WTC11 (cell line): ENCODE results near the gene LSM12. TPM values are rescaled to one million over a fixed set of nuclear protein-coding genes. Genes with fewer than 3 reads are reported as not detected.

Experiments
- ATAC-seq: fragments of 200-7000 bp; cut with Tn5 transposase; 2 replicates; pipeline ENCODE4 v1.10.0; 2021; ENCODE audit warnings: mild to moderate bottlenecking, moderate library complexity
- CTCF ChIA-PET: fragments of 300-600 bp; sonication (Branson Sonifier 250); formaldehyde crosslinking; loops from one replicate; lab custom pipeline; 2021; ENCODE audit warnings: antibody characterized with exemption; lab: Charles Lee
- POLR2A ChIA-PET: fragments of 350-600 bp; sonication (Branson Sonifier 250); formaldehyde crosslinking; loops from one replicate; lab custom pipeline; 2021; ENCODE audit warnings: antibody characterized with exemption; lab: Charles Lee
- DNase-seq: peaks from one replicate; pipeline ENCODE4 v3.0.0; 2021; ENCODE audit warnings: low spot score
- H3K27ac Mint-ChIP-seq: 2 replicates; pipeline ENCODE4 v1.8.0; 2021; ENCODE audit warnings: mixed read lengths
- H3K27me3 Mint-ChIP-seq: 2 replicates; pipeline ENCODE4 v1.8.0; 2021; ENCODE audit warnings: low read depth, mild to moderate bottlenecking, moderate library complexity, mixed read lengths
- H3K36me3 Mint-ChIP-seq: 2 replicates; pipeline ENCODE4 v1.8.0; 2021; ENCODE audit warnings: mixed read lengths
- H3K4me1 Mint-ChIP-seq: 2 replicates; pipeline ENCODE4 v1.8.0; 2022; ENCODE audit warnings: mixed read lengths
- H3K4me3 Mint-ChIP-seq: 2 replicates; pipeline ENCODE4 v1.8.0; 2021; ENCODE audit warnings: mild to moderate bottlenecking, moderate library complexity, mixed read lengths
- H3K9me3 Mint-ChIP-seq: 2 replicates; pipeline ENCODE4 v1.8.0; 2021; ENCODE audit warnings: mixed read lengths
- CREM ChIP-seq: sonication (generic); formaldehyde crosslinking; IDR thresholded peaks from 2 replicates; pipeline ENCODE4 v1.8.1; 2022; ENCODE audit warnings: mild to moderate bottlenecking, missing genetic modification reagents, moderate library complexity
- ERG ChIP-seq: fragments of 250-450 bp; sonication (Bioruptor Pico); IDR thresholded peaks from 2 replicates; pipeline ENCODE4 v1.8.0; 2021; ENCODE audit warnings: mild to moderate bottlenecking
- FOXP1 ChIP-seq: sonication (generic); formaldehyde crosslinking; IDR thresholded peaks from 2 replicates; pipeline ENCODE4 v1.8.0; 2022; ENCODE audit warnings: missing genetic modification reagents, mild to moderate bottlenecking, moderate library complexity, borderline replicate concordance
- HMGXB4 ChIP-seq: sonication (generic); formaldehyde crosslinking; IDR thresholded peaks from 2 replicates; pipeline ENCODE4 v1.8.1; 2023; ENCODE audit warnings: mild to moderate bottlenecking, moderate library complexity, missing genetic modification reagents
- KAT7 ChIP-seq: sonication (generic); formaldehyde crosslinking; IDR thresholded peaks from 2 replicates; pipeline ENCODE4 v1.8.1; 2023; ENCODE audit warnings: missing genetic modification reagents, mild to moderate bottlenecking, borderline replicate concordance
- MYBL2 ChIP-seq: sonication (generic); formaldehyde crosslinking; IDR thresholded peaks from 2 replicates; pipeline ENCODE4 v1.8.1; 2023; ENCODE audit warnings: mild to moderate bottlenecking, moderate library complexity, missing genetic modification reagents
- NR1H2 ChIP-seq: sonication (generic); formaldehyde crosslinking; IDR thresholded peaks from 2 replicates; pipeline ENCODE4 v1.9.0; 2021; ENCODE audit warnings: mild to moderate bottlenecking, moderate library complexity, missing genetic modification reagents
- SP1 ChIP-seq: sonication (generic); formaldehyde crosslinking; conservative IDR thresholded peaks from 2 replicates; pipeline ENCODE4 v1.8.1; 2022; ENCODE audit warnings: missing genetic modification reagents
- TP53 ChIP-seq: sonication (generic); formaldehyde crosslinking; IDR thresholded peaks from 2 replicates; pipeline ENCODE4 v1.8.1; 2023; ENCODE audit warnings: mild to moderate bottlenecking, missing genetic modification reagents
- ZMAT4 ChIP-seq: fragments of 250-450 bp; sonication (Bioruptor Pico); IDR thresholded peaks from 2 replicates; pipeline ENCODE4 v1.9.0; 2021; ENCODE audit warnings: mild to moderate bottlenecking
- ZNF219 ChIP-seq: sonication (generic); formaldehyde crosslinking; IDR thresholded peaks from 2 replicates; pipeline ENCODE4 v1.8.0; 2023; ENCODE audit warnings: missing genetic modification reagents, mild to moderate bottlenecking, borderline replicate concordance
- ZNF263 ChIP-seq: sonication (generic); formaldehyde crosslinking; IDR thresholded peaks from 2 replicates; pipeline ENCODE4 v1.8.1; 2022; ENCODE audit warnings: low read depth, mild to moderate bottlenecking, moderate library complexity, missing genetic modification reagents
- ZNF281 ChIP-seq: sonication (generic); formaldehyde crosslinking; IDR thresholded peaks from 2 replicates; pipeline ENCODE4 v1.8.0; 2023; ENCODE audit warnings: mild to moderate bottlenecking, missing genetic modification reagents
- ZNF423 ChIP-seq: fragments of 250-450 bp; sonication (Bioruptor Pico); IDR thresholded peaks from 2 replicates; pipeline ENCODE4 v2.1.2; 2022; ENCODE audit warnings: mild to moderate bottlenecking, moderate library complexity
- total RNA-seq: library from RNA; stranded (reverse); gene quantifications from 3 replicates; pipeline ENCODE4 v1.2.3, GENCODE V29; 2021
- TF ChIP-seq, protein P1 (sequence below): sonication (generic); formaldehyde crosslinking; conservative IDR thresholded peaks from 2 replicates; pipeline ENCODE4 v1.8.1; 2023; ENCODE audit warnings: mild to moderate bottlenecking, low read depth, missing genetic modification reagents, moderate library complexity
- TF ChIP-seq, protein P2 (sequence below): sonication (generic); formaldehyde crosslinking; IDR thresholded peaks from 2 replicates; pipeline ENCODE4 v1.8.1; 2022; ENCODE audit warnings: mild to moderate bottlenecking, moderate library complexity, missing genetic modification reagents
- TF ChIP-seq, protein P3 (sequence below): sonication (generic); formaldehyde crosslinking; IDR thresholded peaks from 2 replicates; pipeline ENCODE4 v1.8.0; 2022; ENCODE audit warnings: missing genetic modification reagents
- TF ChIP-seq, protein P4 (sequence below): sonication (generic); formaldehyde crosslinking; conservative IDR thresholded peaks from 2 replicates; pipeline ENCODE4 v1.8.1; 2022; ENCODE audit warnings: mild to moderate bottlenecking, missing genetic modification reagents

The LSM12 gene
- total RNA-seq, 1 experiment from 2014 or later = 102 TPM

- DNase-seq (no peak), ATAC-seq (no peak)
- TF ChIP-seq NR1H2 = no peak
- no peak for TF ChIP-seq SP1 (CRISPR knock-in tag)
- TF ChIP-seq, protein P1, sequence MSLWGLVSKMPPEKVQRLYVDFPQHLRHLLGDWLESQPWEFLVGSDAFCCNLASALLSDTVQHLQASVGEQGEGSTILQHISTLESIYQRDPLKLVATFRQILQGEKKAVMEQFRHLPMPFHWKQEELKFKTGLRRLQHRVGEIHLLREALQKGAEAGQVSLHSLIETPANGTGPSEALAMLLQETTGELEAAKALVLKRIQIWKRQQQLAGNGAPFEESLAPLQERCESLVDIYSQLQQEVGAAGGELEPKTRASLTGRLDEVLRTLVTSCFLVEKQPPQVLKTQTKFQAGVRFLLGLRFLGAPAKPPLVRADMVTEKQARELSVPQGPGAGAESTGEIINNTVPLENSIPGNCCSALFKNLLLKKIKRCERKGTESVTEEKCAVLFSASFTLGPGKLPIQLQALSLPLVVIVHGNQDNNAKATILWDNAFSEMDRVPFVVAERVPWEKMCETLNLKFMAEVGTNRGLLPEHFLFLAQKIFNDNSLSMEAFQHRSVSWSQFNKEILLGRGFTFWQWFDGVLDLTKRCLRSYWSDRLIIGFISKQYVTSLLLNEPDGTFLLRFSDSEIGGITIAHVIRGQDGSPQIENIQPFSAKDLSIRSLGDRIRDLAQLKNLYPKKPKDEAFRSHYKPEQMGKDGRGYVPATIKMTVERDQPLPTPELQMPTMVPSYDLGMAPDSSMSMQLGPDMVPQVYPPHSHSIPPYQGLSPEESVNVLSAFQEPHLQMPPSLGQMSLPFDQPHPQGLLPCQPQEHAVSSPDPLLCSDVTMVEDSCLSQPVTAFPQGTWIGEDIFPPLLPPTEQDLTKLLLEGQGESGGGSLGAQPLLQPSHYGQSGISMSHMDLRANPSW (CRISPR knock-in tag) = no peak
- TF ChIP-seq MYBL2 = no peak
- no peak for TF ChIP-seq FOXP1 (CRISPR knock-in tag)
- no peaks in the 10 kb centered on the region for H3K27me3 Mint-ChIP-seq
- H3K4me3 Mint-ChIP-seq = no peak overlapping the region
- H3K9me3 Mint-ChIP-seq = no peaks in the 10 kb centered on the region
- peak overlapping the region; percentile 84 for H3K27ac Mint-ChIP-seq
- peaks cover 22% of the 10 kb centered on the region for H3K36me3 Mint-ChIP-seq
- ChIA-PET POLR2A (interaction anchor here (0.6 to 2.4 kb wide), 2 partner anchors 8 to 82 kb away, joined by 3 to 13 read pairs; no protein-coding TSS in a partner anchor), CTCF (interaction anchor here (0.5 to 4.5 kb wide), 7 partner anchors 10 to 181 kb away, joined by 3 to 41 read pairs (median 5); partner anchors contain the start of gene HROB)
- H3K4me1 Mint-ChIP-seq = peaks cover 24% of the 10 kb centered on the region
Measured at GRCh38 chr17:44088254-44088653, 21.8 kb upstream of the LSM12 start.

- Mint-ChIP-seq H3K4me3 (peak overlapping the region; percentile 55), H3K27ac (peak overlapping the region; percentile 87)
- no peak for ATAC-seq
- TF ChIP-seq ZNF281 = no peak
- no peak for TF ChIP-seq ZMAT4
- TF ChIP-seq FOXP1 (CRISPR knock-in tag) = peak; percentile 48; the same call in 1 of the 2 replicates
- no peak for TF ChIP-seq CREM (CRISPR knock-in tag)
- TF ChIP-seq TP53 (CRISPR knock-in tag) = no peak
- no peak for TF ChIP-seq HMGXB4 (CRISPR knock-in tag)
- no peak for TF ChIP-seq SP1 (CRISPR knock-in tag)
- no peak for TF ChIP-seq KAT7
- TF ChIP-seq ERG = no peak
- TF ChIP-seq, protein P2, sequence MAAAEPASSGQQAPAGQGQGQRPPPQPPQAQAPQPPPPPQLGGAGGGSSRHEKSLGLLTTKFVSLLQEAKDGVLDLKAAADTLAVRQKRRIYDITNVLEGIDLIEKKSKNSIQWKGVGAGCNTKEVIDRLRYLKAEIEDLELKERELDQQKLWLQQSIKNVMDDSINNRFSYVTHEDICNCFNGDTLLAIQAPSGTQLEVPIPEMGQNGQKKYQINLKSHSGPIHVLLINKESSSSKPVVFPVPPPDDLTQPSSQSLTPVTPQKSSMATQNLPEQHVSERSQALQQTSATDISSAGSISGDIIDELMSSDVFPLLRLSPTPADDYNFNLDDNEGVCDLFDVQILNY (CRISPR knock-in tag) = no peak
- TF ChIP-seq, protein P3, sequence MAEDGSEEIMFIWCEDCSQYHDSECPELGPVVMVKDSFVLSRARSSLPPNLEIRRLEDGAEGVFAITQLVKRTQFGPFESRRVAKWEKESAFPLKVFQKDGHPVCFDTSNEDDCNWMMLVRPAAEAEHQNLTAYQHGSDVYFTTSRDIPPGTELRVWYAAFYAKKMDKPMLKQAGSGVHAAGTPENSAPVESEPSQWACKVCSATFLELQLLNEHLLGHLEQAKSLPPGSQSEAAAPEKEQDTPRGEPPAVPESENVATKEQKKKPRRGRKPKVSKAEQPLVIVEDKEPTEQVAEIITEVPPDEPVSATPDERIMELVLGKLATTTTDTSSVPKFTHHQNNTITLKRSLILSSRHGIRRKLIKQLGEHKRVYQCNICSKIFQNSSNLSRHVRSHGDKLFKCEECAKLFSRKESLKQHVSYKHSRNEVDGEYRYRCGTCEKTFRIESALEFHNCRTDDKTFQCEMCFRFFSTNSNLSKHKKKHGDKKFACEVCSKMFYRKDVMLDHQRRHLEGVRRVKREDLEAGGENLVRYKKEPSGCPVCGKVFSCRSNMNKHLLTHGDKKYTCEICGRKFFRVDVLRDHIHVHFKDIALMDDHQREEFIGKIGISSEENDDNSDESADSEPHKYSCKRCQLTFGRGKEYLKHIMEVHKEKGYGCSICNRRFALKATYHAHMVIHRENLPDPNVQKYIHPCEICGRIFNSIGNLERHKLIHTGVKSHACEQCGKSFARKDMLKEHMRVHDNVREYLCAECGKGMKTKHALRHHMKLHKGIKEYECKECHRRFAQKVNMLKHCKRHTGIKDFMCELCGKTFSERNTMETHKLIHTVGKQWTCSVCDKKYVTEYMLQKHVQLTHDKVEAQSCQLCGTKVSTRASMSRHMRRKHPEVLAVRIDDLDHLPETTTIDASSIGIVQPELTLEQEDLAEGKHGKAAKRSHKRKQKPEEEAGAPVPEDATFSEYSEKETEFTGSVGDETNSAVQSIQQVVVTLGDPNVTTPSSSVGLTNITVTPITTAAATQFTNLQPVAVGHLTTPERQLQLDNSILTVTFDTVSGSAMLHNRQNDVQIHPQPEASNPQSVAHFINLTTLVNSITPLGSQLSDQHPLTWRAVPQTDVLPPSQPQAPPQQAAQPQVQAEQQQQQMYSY = peak; percentile 95
- TF ChIP-seq ZNF263 = peak; percentile 94
- peak; percentile 78 for TF ChIP-seq ZNF423 (CRISPR knock-in tag)
- no peak for TF ChIP-seq ZNF219
- TF ChIP-seq, protein P4, sequence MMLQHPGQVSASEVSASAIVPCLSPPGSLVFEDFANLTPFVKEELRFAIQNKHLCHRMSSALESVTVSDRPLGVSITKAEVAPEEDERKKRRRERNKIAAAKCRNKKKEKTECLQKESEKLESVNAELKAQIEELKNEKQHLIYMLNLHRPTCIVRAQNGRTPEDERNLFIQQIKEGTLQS (CRISPR knock-in tag) = no peak
Measured at GRCh38 chr17:44087319-44087718, 20.8 kb upstream of the LSM12 start.

More at GRCh38 chr17:44087319-44087718, 20.8 kb upstream of the LSM12 start:
- no peaks in the 10 kb centered on the region for H3K9me3 Mint-ChIP-seq
- H3K36me3 Mint-ChIP-seq = peaks cover 31% of the 10 kb centered on the region
- ChIA-PET CTCF (interaction anchor here (0.8 to 4.5 kb wide), 15 partner anchors 9 to 258 kb away, joined by 3 to 41 read pairs (median 5); partner anchors contain the start of genes G6PC3, GRN, HDAC5 and HROB), POLR2A (interaction anchor here (0.6 to 2.4 kb wide), 6 partner anchors 9 to 81 kb away, joined by 3 to 13 read pairs (median 4); partner anchors contain the start of gene G6PC3)
- no peak for DNase-seq
- H3K4me1 Mint-ChIP-seq = peaks cover 27% of the 10 kb centered on the region
- H3K27me3 Mint-ChIP-seq = no peaks in the 10 kb centered on the region
